Tibial artery (tissue), 4 donors: ENCODE results near the gene PLK5.
"Not testable (repeated sequence)": the region's sequence is repeated elsewhere in the genome, so short reads cannot be mapped to it uniquely, and the experiment has no call there.

Experiments used
- DNase-seq, 2 donors: peaks; one replicate each; pipeline ENCODE4 v3.0.0-alpha.2; 2019
- H3K27ac ChIP-seq, 2 donors: fragments of 200-600 bp; sonication (generic) in 1 of 2; 1 replicate in 1 of 2; 2 replicates in 1 of 2; pipeline ENCODE4 v1.5.1; 2018 to 2019; ENCODE audit warnings: mild to moderate bottlenecking in 1 of 2
- H3K27me3 ChIP-seq, 2 donors: fragments of 200-600 bp; sonication (generic) in 1 of 2; one replicate each; pipeline versions ENCODE4 v1.5.1 to v1.6.0; 2016 to 2019
- H3K36me3 ChIP-seq, 3 donors: fragments of 200-600 bp; sonication (generic) in 2 of 3; one replicate each; pipeline ENCODE4 v1.5.1; 2016 to 2019; ENCODE audit warnings: mild to moderate bottlenecking in 2 of 3
- H3K4me1 ChIP-seq, 4 donors: fragments of 200-600 bp; sonication (generic) in 2 of 4; 1 replicate in 3 of 4; 2 replicates in 1 of 4; pipeline ENCODE4 v1.5.1; 2016 to 2019
- H3K4me3 ChIP-seq, 2 donors: fragments of 200-600 bp; sonication (generic) in 1 of 2; 1 replicate in 1 of 2; 2 replicates in 1 of 2; pipeline ENCODE4 v1.5.1; 2018 to 2019; ENCODE audit warnings: mild to moderate bottlenecking in 2 of 2
- H3K9me3 ChIP-seq, 3 donors: fragments of 200-600 bp; sonication (generic) in 1 of 3; one replicate each; pipeline ENCODE4 v1.5.1; 2016 to 2019
- CTCF ChIP-seq, 2 experiments: fragments of 200-600 bp in 1 of 2; fragments of 450-650 bp in 1 of 2; IDR thresholded peaks; one replicate each; pipeline ENCODE4 v1.5.1; 2017 to 2019; ENCODE audit warnings: antibody characterized with exemption in 2 of 2, mild to moderate bottlenecking in 1 of 2, moderate library complexity in 1 of 2
- intact Hi-C: fragments of 100-400 bp; cut with DNase I; formaldehyde crosslinking; loops from one replicate; pipeline ENCODE4 v1.15.0; 2023; ENCODE audit warnings: low total_unique reads

The PLK5 gene

GRCh38 chr19:1514295-1514661 is 9.6 kb upstream of the PLK5 start:
- no peak overlapping the region for H3K4me3 ChIP-seq
- TF ChIP-seq CTCF (IDR thresholded peaks at IDR 0.05) = no peak
- no peaks in the 10 kb centered on the region for H3K9me3 ChIP-seq
- intact Hi-C loops = no loop called here
- peaks cover 0 to 27% (median 11%) of the 10 kb centered on the region in 4 donors for H3K4me1 ChIP-seq
- no peak overlapping the region for H3K27ac ChIP-seq
- peaks cover 0 to 71% of the 10 kb centered on the region in 2 donors for H3K27me3 ChIP-seq
- DNase-seq = no peak
- no peaks in the 10 kb centered on the region for H3K36me3 ChIP-seq

- Histone ChIP-seq H3K27ac (no peak overlapping the region), H3K9me3 (no peaks in the 10 kb centered on the region), H3K4me1 (peaks cover 0 to 27% (median 11%) of the 10 kb centered on the region in 4 donors), H3K4me3 (no peak overlapping the region), H3K27me3 (peaks cover 0 to 76% of the 10 kb centered on the region in 2 donors), H3K36me3 (no peaks in the 10 kb centered on the region)
- intact Hi-C loops = no loop called here
- no peak for TF ChIP-seq CTCF (IDR thresholded peaks at IDR 0.05)
- DNase-seq = no peak
Measured at GRCh38 chr19:1514986-1515721, 8.7 kb upstream of the PLK5 start.

GRCh38 chr19:1516395-1516753 is 7.5 kb upstream of the PLK5 start:
- DNase-seq = no peak
- peaks cover 0 to 26% (median 11%) of the 10 kb centered on the region in 4 donors for H3K4me1 ChIP-seq
- H3K9me3 ChIP-seq = no peaks in the 10 kb centered on the region
- intact Hi-C loops = no loop called here
- no peaks in the 10 kb centered on the region for H3K36me3 ChIP-seq
- no peak overlapping the region for H3K27ac ChIP-seq
- H3K4me3 ChIP-seq = no peak overlapping the region
- peaks cover 0 to 69% of the 10 kb centered on the region in 2 donors for H3K27me3 ChIP-seq
- no peak for TF ChIP-seq CTCF (IDR thresholded peaks at IDR 0.05)

GRCh38 chr19:1518471-1518870 is 5.4 kb upstream of the PLK5 start:
- Histone ChIP-seq H3K27ac (no peak overlapping the region), H3K4me3 (no peak overlapping the region), H3K4me1 (peaks cover 0 to 5% (median 3%) of the 10 kb centered on the region in 4 donors), H3K36me3 (no peaks in the 10 kb centered on the region), H3K27me3 (peaks cover 0 to 63% of the 10 kb centered on the region in 2 donors), H3K9me3 (no peaks in the 10 kb centered on the region)
- intact Hi-C loops = no loop called here
- no peak for TF ChIP-seq CTCF (IDR thresholded peaks at IDR 0.05)
- DNase-seq = no peak

- H3K9me3 ChIP-seq, H3K36me3 ChIP-seq, H3K27ac ChIP-seq, H3K4me3 ChIP-seq, DNase-seq, intact Hi-C loops, H3K4me1 ChIP-seq: not testable (repeated sequence)
- peaks cover 0 to 64% of the 10 kb centered on the region in 2 donors for H3K27me3 ChIP-seq
Measured at GRCh38 chr19:1519802-1520201, 4.1 kb upstream of the PLK5 start.

GRCh38 chr19:1520203-1520780 is 3.6 kb upstream of the PLK5 start:
- peaks cover 0 to 9% (median 7%) of the 10 kb centered on the region in 4 donors for H3K4me1 ChIP-seq
- H3K4me3 ChIP-seq = no peak overlapping the region
- no peak overlapping the region for H3K27ac ChIP-seq
- no peaks in the 10 kb centered on the region for H3K36me3 ChIP-seq
- DNase-seq = no peak
- no peaks in the 10 kb centered on the region for H3K9me3 ChIP-seq
- H3K27me3 ChIP-seq = peaks cover 0 to 64% of the 10 kb centered on the region in 2 donors
- intact Hi-C loops = no loop called here
- no peak for TF ChIP-seq CTCF (IDR thresholded peaks at IDR 0.05)
